Kidney capillary endothelial cell (primary cell): ENCODE measurements around the gene L1TD1.
"Not testable (repeated sequence)": the region's sequence is repeated elsewhere in the genome, so short reads cannot be mapped to it uniquely, and the experiment has no call there.

Experiments
- DNase-seq: peaks from one replicate; pipeline ENCODE4 v3.0.0-alpha.2; 2018; ENCODE audit warnings: low spot score

The L1TD1 gene

DNA sequence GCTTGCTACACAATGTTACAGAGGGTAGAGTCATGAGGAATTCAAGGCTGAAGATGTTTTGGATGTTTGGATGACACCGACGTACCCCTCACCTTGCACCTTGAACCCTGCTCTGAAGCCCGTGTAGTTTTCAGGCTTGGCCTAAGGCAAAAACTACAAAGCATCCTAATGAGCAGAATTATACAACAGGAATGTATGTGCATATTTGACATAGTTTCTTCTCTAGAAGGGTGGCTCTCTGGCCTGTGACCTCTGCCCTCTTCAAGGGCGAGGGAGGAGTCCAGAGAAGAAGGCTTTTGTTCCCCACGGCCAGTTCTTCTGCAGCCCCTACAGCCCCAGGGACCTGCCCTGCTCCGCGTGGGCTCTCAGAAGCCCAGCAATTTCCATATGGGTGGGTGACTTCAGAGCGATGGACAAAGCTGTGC is 43.3 kb downstream of the L1TD1 start:
- no peak for DNase-seq

DNA sequence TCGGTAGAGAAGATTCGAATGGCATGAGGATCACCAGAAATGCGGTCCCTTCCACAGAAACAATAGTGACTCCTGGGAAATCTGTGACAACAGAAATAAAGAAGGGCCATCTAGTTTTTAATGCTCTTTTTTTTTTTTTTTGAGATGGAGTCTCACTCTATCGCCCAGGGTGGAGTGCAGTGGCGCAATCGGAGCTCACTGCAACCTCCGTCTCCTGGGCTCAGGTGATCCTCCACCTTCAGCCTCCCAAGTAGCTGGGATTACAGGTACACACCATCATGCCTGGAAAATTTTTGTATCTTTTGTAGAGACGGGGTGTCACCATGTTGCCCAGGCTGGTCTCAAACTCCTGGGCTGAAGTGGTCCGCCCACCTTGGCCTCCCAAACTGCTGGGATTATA is 43.9 kb downstream of the L1TD1 start:
- no peak for DNase-seq

- not testable (repeated sequence) for DNase-seq
Observed at GRCh38 chr1:62239652-62240403, 45.2 kb downstream of the L1TD1 start.

DNA sequence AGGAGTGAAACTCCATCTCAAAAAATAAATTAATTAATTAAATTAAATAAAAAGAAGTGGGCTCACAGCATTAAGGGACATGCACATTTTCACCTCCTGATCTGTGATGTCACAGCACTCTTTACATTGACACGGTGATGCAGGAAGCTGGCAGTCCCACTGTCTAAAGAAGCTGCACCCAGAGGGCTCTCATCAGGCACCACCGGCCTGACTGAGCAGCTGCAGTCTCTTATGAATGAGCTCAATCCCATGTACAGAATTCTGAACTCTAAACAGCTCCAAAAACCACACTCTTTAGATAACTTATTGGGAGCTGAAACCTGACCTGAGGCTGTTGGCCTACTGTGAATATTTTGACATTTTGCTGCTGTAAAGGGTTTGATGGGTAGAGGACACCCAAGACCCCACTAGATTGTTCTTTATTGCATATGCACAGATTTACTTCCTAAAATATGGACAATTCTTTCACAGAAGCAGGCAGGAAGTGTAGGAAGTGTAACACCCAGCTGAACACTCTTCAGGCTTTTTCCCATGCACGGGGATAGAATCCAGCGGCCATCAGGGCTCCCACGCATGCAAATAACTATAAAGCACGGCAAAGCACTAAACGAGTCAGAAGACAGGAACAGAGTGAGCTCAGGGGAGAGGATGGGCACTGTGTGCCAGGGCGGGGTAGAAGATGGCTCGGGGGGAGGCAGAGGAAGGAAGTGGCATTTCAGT is 46.2 kb downstream of the L1TD1 start:
- DNase-seq: no peak

GRCh38 chr1:62241371-62242131 is 46.9 kb downstream of the L1TD1 start:
- no peak for DNase-seq

DNA sequence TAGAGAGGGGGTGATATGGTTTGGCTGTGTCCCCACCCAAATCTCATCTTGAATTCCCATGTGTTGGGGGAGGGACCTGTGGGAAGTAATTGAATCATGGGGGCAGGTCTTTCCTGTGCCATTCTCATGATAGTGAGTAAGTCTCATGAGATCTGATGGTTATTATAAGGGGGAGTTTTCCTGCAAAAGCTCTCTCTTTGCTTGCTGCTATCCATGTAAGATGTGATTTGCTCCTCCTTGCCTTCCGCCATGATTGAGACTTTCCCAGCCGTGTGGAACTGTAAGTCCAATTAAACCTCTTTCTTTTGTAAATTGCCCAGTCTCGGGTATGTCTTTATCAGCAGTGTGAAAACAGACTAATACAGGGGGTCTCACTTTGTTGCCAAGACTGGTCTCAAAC is 49.7 kb downstream of the L1TD1 start:
- not testable (repeated sequence) for DNase-seq

- DNase-seq: no peak
Observed at GRCh38 chr1:62245201-62245600, 50.6 kb downstream of the L1TD1 start.

- DNase-seq: no peak
Observed at GRCh38 chr1:62247391-62248168, 52.9 kb downstream of the L1TD1 start.

DNA sequence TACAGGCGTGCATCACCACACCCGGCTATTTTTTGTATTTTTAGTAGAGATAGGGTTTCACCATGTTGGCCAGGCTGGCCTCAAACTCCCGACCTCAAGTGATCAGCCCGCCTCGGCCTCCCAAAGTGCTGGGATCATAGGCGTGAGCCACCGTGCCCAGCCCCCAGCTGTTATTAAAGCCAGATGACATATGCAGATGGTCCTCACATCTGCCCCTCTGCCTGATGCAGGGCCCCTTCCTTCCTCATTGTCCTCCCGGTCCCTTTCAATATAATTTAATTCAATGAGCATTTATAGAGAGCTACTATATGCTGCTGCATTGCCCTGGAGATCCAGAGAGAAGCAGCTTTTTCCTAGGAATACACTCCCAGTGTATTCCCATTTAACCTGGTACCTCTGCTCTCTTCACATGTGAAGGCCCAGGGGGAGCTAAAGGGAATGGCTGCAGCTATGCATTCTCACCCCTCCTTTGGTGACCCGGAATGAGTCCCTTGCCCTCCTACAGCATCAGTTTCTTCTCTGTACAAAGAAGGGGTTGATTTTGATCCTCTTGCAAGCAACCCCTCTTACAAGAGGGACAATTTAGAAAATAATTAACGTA is 55.6 kb downstream of the L1TD1 start:
- no peak for DNase-seq

DNA sequence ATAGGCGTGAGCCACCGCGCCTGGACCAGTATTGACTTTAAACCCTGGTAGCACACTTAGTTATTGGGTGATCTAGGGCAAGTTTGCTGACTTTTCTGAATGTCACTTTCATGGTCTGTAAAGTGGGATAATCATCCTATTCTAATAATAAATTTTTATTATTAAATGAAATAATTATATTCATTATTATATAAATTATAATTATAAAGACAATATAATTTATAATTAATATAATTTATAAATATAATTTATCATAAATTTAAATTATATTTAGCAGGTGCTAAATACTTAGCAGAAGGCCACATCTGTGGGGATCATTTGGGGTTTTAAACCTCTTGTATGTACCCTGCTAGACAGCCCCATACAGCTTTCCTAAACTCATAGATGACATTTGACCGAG is 64.9 kb downstream of the L1TD1 start:
- DNase-seq: no peak

DNA sequence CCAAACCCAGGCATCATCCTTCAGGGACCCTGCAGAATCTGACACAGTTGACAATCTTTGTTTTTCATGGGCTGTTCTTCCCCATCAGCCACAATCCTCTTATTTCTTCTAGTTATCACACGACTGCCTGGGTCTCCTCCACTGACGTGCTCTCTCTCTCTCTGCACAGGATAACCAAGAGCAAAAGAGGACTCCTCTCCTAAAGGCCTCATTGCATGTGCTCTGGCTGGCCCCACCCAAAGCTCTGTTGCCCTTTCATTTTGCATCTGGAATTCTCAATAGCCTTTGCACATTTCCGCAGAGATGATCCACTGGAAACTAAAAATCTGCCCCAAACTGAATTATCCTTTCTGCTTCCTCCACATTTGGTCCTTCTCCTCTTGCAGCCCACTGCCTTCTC is 66.0 kb downstream of the L1TD1 start:
- DNase-seq: no peak
